Parathyroid adenoma (tissue), 2 donors: ENCODE results near the gene CD58.

Experiments
- H2AFZ ChIP-seq: fragments of 300-600 bp; sonication (generic); one replicate; pipeline ENCODE4 v1.7.0; 2017; ENCODE audit warnings: antibody characterized with exemption, mild to moderate bottlenecking
- H3K27ac ChIP-seq: fragments of 300-600 bp; sonication (generic); one replicate; pipeline ENCODE4 v1.7.0; 2017
- H3K27me3 ChIP-seq: fragments of 300-600 bp; sonication (generic); one replicate; pipeline ENCODE4 v1.7.0; 2017; ENCODE audit warnings: low read length; ENCODE audit not compliant: control insufficient read depth, insufficient read depth
- H3K36me3 ChIP-seq: fragments of 300-600 bp; sonication (generic); one replicate; pipeline ENCODE4 v1.7.0; 2017; ENCODE audit warnings: low read length; ENCODE audit not compliant: control insufficient read depth, insufficient read depth
- H3K4me1 ChIP-seq: fragments of 300-600 bp; sonication (generic); one replicate; pipeline ENCODE4 v1.7.0; 2017; ENCODE audit warnings: control low read depth
- H3K4me2 ChIP-seq: fragments of 300-600 bp; sonication (generic); one replicate; pipeline ENCODE4 v1.7.0; 2017; ENCODE audit warnings: low read length
- H3K4me3 ChIP-seq: fragments of 300-600 bp; sonication (generic); one replicate; pipeline ENCODE4 v1.7.0; 2017; ENCODE audit warnings: low read depth, low read length
- H3K79me2 ChIP-seq: fragments of 300-600 bp; sonication (generic); one replicate; pipeline ENCODE4 v1.7.0; 2017; ENCODE audit warnings: control low read depth
- H3K9ac ChIP-seq: fragments of 300-600 bp; sonication (generic); one replicate; pipeline ENCODE4 v1.7.0; 2017; ENCODE audit warnings: mild to moderate bottlenecking
- H3K9me3 ChIP-seq: fragments of 300-600 bp; sonication (generic); one replicate; pipeline ENCODE4 v1.7.0; 2017; ENCODE audit warnings: low read length; ENCODE audit not compliant: control insufficient read depth
- TF ChIP-seq, protein P1 (sequence below): fragments of 300-600 bp; sonication (generic); IDR thresholded peaks from one replicate; pipeline ENCODE4 v1.7.0; 2017; ENCODE audit warnings: antibody characterized with exemption, mild to moderate bottlenecking
- donor health status: primary hyperparathyroidism.

The CD58 gene

DNA sequence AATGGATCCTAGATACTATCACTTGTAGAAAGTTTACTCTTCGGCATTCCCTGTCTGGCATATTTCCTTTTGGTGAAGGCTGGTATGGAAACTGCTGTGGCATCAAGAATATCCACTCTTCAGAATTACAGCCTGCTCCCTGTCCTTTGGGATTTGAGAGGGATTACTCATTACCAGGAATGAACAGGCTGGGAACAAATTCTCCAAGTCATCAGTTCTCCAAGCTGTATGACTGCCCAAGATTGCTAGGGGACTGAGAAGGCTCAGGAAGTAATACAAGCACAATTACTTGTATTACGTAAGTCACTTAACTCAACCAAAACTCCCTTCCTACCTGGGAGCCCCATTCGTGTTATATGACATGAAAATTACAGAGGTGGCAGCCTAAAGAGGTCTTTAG is 49.6 kb downstream of the CD58 start:
- no peaks in the 10 kb centered on the region for H3K79me2 ChIP-seq
- H3K27me3 ChIP-seq = no peaks in the 10 kb centered on the region
- no peak overlapping the region for H2AFZ ChIP-seq
- H3K9me3 ChIP-seq = no peaks in the 10 kb centered on the region
- TF ChIP-seq, protein P1, sequence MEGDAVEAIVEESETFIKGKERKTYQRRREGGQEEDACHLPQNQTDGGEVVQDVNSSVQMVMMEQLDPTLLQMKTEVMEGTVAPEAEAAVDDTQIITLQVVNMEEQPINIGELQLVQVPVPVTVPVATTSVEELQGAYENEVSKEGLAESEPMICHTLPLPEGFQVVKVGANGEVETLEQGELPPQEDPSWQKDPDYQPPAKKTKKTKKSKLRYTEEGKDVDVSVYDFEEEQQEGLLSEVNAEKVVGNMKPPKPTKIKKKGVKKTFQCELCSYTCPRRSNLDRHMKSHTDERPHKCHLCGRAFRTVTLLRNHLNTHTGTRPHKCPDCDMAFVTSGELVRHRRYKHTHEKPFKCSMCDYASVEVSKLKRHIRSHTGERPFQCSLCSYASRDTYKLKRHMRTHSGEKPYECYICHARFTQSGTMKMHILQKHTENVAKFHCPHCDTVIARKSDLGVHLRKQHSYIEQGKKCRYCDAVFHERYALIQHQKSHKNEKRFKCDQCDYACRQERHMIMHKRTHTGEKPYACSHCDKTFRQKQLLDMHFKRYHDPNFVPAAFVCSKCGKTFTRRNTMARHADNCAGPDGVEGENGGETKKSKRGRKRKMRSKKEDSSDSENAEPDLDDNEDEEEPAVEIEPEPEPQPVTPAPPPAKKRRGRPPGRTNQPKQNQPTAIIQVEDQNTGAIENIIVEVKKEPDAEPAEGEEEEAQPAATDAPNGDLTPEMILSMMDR = no peak
- H3K4me2 ChIP-seq = no peak overlapping the region
- no peak overlapping the region for H3K9ac ChIP-seq
- no peak overlapping the region for H3K4me3 ChIP-seq
- no peaks in the 10 kb centered on the region for H3K4me1 ChIP-seq
- H3K36me3 ChIP-seq = no peaks in the 10 kb centered on the region
- no peak overlapping the region for H3K27ac ChIP-seq

DNA sequence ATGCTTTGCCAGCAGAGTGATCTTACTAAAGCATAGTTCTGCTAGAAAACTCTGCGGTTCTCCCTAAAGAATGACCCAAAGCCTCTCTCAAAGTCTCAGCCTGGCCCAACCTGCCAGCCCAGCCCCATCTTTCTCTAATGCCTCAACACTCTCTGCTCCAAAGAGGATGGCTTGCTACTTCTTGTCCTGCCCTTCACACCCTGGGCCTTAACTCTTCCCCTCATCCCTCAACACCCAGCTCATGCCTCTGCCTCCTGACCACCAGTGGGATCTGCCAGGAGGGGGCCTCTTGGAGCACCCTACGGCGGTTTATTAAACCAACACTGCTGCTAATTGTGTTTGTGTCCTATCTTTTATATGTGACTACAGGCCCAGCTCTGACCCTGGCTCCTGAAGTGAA is 52.4 kb downstream of the CD58 start:
- Histone ChIP-seq H2AFZ (no peak overlapping the region), H3K4me1 (no peaks in the 10 kb centered on the region), H3K4me3 (no peak overlapping the region), H3K27me3 (no peaks in the 10 kb centered on the region), H3K9ac (no peak overlapping the region), H3K79me2 (no peaks in the 10 kb centered on the region), H3K36me3 (no peaks in the 10 kb centered on the region), H3K9me3 (no peaks in the 10 kb centered on the region), H3K27ac (no peak overlapping the region), H3K4me2 (no peak overlapping the region)
- TF ChIP-seq, protein P1 = no peak

DNA sequence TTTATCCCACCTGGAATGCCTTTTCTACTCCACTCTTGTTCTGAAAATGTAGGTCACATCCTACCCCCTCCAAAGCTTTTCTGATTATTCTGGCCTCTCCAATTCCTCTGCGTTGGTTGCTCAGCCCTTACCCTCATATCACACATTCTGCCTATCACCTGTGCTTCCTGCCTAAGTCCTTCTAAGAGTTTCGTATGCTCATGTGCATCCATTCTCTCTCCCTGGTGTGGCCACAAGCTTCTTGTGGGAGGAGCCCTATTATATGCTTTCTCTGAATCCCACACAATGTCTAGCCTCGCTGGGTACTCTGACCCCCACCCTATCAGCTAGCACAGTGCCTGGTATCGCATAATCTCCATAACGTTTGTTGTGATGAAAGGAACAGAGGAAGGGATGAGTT is 54.2 kb downstream of the CD58 start:
- Histone ChIP-seq H3K79me2 (no peaks in the 10 kb centered on the region), H3K4me3 (no peak overlapping the region), H3K36me3 (no peaks in the 10 kb centered on the region), H3K4me2 (no peak overlapping the region), H3K4me1 (no peaks in the 10 kb centered on the region), H3K27me3 (no peaks in the 10 kb centered on the region), H3K9ac (no peak overlapping the region), H2AFZ (no peak overlapping the region), H3K9me3 (no peaks in the 10 kb centered on the region), H3K27ac (no peak overlapping the region)
- TF ChIP-seq, protein P1 = no peak

DNA sequence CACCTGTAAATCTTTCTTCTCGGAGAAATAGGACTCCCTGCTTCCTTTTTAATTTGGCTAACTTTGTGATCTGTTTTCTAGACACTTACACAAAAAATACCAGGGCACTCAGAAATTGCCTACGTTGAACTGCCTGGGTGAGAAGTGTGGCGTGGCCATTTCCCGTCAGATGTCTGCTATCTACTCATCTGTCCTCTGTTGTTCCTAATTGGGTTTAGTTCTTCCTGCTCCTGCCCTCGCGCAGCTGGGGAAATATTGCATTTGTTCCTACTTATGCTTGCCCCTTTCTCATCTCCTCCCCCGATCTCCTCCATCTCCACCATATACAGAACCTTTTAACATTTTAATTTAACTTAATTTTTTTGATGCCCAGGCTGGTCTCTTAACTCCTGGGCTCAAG is 55.1 kb downstream of the CD58 start:
- no peak overlapping the region for H3K9ac ChIP-seq
- TF ChIP-seq, protein P1 = no peak
- H3K4me1 ChIP-seq = no peaks in the 10 kb centered on the region
- H3K36me3 ChIP-seq = no peaks in the 10 kb centered on the region
- H3K27ac ChIP-seq = no peak overlapping the region
- H3K9me3 ChIP-seq = no peaks in the 10 kb centered on the region
- H3K27me3 ChIP-seq = no peaks in the 10 kb centered on the region
- no peak overlapping the region for H3K4me2 ChIP-seq
- no peak overlapping the region for H2AFZ ChIP-seq
- no peaks in the 10 kb centered on the region for H3K79me2 ChIP-seq
- H3K4me3 ChIP-seq = no peak overlapping the region

DNA sequence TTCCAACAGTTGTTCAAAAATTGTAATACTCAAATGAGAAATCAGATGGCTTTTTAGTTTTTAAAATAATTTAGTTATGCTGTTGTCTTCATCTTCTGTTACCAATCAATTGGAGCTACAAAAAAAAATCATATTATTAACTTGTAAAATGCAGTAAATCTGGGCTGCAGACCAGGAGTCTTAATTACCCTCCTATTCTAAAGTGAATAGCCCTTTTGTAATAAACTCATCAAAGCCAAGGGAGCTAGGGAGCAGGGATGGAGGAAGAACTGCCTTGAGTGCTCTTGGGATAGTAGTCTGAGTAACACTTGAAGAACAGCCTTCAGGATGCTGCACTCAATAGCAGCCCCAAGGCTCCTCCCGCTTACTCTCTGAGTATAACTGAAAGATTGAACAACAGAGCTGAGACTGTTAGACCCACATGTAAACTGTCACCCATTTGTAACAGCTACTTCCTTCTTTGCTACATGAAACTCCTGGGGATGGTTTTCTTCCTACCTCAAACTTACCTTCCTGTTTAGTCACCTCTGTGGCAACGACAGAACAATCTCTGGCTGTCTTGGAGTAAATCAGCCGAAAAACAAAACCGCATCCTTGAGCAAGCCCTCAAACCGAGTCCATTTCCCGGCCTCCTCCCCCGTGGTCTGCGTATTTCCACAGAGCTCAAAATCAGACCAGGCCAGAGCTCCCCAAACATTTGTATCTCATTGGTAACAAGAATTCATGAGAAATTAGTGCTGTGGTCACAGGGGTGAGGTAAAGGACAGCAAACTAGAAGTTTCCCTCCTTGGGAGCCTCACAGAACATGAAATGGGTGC is 55.9 kb downstream of the CD58 start:
- no peak overlapping the region for H3K4me2 ChIP-seq
- no peak overlapping the region for H3K9ac ChIP-seq
- H3K27me3 ChIP-seq = no peaks in the 10 kb centered on the region
- TF ChIP-seq, protein P1 = no peak
- H3K79me2 ChIP-seq = no peaks in the 10 kb centered on the region
- H2AFZ ChIP-seq = no peak overlapping the region
- H3K9me3 ChIP-seq = no peaks in the 10 kb centered on the region
- no peaks in the 10 kb centered on the region for H3K4me1 ChIP-seq
- H3K27ac ChIP-seq = no peak overlapping the region
- H3K36me3 ChIP-seq = no peaks in the 10 kb centered on the region
- H3K4me3 ChIP-seq = no peak overlapping the region
